Activated naive CD4-positive, alpha-beta T cell (primary cell): ENCODE results near the gene FAM241A.
"Not testable (repeated sequence)": the region's sequence is repeated elsewhere in the genome, so short reads cannot be mapped to it uniquely, and the experiment has no call there.

Source experiments
- DNase-seq, 4 experiments: peaks; one replicate each; lab custom pipeline; 2025; lab: John Stamatoyannopoulos, UW

The FAM241A gene

DNA sequence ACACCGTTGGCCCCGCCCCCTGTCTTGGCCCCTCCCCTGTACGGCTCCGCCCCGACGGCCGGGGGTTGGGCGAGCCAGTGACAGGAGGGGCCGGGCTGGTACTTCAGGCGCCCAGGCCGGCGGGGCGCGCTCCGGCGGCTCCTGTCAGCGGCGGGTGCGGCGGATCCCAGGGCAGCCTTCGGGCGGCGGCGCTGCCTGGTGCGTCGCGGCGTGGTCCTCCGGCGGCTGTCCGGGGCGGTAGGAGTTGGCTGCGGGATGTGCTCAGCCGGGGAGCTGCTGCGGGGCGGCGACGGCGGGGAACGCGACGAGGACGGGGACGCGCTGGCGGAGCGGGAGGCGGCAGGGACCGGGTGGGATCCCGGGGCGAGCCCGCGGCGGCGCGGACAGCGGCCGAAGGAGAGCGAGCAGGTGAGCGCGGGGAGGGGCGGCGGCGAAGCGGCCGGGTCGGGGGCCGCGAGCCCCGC, at the start of gene FAM241A:
Gene FAM241A (plus strand): TSS at position 129 of the 464 bp plus-strand sequence. CDS start 127 bp downstream, at position 256.
- peak; percentile 71 to 91 (median 84) for DNase-seq

DNA sequence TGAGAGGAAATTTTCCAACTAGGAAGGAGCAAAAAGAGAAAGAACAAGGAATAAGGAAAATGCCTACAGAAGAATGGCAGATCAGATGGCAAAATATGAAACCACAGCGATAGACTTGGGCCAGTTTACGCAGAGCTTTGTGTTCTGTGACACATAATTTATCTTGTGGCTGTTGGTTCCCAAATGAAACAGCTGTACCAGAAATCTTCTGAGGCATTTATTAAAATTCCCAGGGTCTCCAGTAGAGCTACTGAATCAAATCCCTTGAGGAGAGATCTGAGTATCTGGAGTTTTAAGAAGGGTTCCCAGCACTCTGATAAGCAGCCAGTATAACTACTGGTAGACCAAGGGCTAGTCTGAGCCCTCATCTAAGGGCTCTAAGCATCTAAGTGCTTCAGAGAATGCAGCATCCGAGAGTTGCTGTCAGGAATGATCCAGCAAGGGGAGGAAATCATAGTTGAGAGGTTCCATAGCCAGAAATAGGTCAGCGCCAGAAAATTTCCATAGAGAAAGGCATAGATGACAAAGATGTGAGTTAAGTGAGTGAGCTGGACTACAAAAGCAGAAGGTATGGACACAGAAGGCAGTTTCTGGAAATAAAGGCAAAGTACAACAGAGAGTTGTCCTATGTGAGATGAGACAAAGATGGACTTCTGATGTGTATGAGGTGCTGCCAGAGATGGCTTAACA, 46.3 kb upstream of the FAM241A start:
- no peak for DNase-seq

DNA sequence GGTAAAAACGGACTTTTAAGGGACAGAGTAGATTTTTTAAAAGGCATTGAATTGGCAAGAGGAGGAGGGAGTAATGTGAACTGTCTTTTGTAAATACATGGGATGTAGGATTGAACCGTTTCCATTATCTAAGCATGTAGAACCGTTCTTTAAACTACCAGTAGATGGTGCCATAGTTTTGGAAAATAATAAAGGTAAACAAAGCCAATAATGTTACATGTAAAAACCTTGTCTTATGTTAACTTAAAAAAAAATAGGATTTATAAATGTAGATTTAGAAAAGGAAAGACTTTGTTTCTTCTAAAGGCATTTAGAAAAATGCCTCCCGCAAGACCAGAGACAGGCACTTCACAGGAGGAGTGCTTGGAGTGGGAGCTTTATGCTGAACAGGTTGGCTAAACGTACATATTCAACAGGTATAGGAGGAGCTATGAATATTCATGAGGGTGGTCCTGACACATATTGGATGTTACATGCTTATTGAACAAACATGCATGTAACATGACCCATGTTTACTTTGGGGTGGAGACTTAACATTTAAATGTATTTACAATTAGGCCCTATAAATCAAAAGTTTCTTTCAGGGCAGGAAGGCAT, 45.5 kb upstream of the FAM241A start:
- DNase-seq, result no peak

DNA sequence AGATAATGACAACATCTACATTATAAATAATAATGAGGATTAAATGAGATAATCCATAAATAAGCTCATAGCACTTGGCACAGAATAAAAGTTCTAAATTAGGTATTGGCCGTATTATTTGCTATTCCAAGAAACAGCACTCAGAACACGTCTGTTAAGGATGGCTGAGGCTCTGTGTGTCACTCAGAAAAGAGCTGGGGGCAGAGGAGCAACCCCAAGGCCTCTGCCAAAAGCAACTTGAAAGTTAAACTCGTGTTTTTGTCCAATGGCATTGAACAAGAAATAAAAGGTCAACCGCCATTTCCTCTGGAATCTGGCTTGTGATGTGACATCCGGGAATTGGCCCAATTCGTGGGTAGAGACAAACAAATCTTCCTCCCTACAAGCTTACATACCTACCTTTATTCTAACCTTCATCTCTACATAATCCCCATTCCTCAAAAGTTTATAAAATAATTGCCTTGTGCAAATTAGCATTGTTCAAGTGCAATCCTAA, 42.3 kb upstream of the FAM241A start:
- no peak for DNase-seq

DNA sequence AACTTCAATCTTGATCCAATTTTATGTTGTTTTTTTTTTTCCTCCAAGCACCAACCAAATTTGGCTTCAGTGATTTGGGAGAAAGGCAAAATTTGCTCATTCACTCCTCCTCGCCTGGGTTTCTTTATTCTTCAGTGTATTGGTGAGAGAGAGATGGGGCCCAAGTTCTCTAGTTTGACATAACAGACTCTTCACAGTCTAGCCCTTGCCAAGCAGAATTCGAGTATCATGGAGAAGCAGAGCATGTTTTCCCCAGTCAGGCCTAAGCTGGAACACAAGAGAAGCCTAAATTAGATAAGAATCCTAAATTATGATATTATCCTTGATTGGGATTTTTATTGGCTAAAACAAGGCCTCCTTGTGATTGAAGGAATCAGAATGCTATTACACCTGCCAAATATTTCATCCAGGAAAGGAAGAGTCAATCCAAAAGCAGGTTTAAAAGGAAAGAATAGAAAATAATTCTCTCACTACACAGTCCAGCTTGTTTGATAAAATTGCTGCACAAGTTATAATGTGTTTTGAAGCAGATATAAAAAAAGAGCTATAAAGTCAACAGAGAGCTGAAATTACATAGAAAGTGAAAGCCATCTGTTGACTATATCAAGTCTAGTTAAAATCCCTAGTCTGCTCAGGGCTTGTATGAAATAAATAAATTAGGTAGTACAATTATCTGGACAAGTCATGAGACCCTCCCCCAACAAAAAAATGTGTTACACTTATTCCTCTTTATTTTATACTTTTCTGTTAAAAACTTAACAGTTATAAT, 39.9 kb upstream of the FAM241A start:
- no peak for DNase-seq

DNA sequence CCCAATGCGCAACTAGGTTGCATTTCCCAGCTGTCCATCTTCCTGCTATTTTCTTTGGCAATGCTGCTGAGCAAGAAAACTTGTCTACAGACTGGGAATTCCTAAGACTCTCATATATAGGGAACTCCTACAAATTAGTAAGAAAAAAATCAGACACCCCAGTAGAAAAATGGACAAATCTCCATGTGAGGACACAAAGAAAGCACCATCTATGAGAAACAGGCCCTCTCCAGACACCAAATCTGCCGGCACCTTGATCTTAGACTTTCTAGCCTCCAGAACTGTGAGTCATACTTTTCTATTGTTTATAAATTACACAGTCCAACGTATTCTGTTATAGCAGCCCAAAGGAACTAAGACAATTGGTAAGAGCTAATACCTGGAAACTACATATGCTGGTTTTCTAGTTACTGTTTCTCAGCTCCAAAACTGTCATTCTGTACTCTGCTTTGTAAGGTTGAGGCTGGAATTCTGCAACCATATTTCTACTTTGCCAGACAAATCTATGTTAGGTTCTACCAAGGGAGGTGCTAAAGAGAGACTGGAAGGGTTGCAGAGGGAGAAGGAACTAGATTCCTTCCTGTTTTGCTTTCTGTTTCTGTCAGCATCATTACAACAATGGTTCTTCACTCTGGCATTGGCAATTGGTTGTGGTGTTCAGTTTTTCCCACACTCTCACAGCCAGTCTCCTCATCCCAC, 35.7 kb upstream of the FAM241A start:
- DNase-seq, result no peak

DNA sequence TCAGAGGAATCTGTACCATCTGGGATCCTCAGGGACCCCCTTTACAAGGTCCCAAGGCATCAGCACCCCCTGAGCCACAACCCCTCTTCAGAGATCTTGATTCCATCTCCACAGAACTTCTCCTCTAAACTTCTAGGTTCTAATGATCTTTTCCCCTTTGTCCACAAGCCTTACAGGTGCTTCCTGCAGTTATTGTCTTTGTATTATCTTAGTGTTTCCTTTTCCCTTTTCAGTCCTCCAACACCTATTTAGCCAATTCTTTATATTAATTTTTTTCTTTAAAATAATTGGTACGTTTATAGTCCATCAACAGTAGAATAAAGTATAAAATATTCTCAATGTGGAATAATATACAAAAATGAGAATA, 35.2 kb upstream of the FAM241A start:
- DNase-seq, result no peak

DNA sequence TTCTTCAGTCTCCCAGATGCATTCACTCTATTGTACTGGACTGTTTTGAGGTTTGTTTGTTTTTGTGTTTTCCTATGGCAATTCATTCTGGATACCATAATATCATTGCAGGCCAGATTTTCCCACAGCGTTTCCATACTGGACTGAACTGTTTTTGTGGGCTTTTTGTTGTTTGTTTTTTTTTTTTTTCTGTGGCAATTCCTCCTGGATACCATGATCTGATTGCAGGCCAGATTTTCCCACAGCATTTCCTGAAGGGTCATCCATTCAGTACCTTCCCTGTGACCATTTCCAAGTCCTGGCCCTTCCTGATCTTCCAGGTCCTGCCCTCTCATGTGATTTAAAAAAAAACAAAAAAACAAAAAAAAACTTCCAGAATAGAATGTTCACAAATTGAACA, 33.9 kb upstream of the FAM241A start:
- no peak for DNase-seq

DNA sequence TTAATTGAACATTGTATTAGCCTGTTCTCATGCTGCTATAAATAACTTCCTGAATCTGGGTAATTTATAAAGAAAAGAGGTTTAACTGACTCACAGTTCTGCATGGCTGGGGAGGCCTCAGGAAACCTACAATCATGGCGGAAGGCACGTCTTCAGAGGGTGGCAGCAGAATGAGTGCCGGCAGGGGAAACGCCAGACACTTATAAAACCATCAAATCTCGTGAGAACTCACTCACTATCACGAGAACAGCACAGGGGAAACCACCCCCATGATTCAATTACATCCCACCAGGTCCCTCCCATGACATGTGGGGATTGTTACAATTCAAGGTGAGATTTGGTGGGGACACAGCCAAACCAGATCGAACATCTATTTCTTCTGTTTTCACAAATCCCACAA, 33.2 kb upstream of the FAM241A start:
- not testable (repeated sequence) for DNase-seq

DNA sequence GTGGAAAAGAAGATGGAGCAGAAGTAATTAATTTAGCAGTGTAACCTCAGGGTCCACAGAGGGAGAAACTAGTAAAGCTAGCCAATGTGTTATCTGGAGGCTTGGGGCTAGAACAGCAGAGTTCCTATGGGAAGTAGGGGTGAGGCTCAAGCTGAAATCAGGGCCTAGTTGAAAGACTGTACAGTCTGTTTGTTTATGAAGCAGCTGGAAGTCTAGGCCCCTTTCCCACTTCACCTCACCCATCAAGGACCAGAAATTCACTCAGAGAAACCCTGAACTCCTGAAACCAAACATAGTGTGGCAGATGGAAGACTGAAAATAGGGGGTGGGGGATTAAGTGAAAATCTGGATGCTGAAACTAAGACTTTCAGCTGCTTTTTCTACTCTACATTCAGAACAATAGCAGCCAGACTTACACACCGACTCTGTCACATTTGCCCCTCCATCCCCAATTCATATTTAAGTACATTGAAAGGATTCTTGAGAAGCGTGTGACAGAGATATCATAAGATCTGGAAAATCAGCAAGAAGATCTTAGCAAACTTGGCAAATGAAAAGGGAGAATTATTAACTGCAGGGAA, 32.6 kb upstream of the FAM241A start:
- no peak for DNase-seq

DNA sequence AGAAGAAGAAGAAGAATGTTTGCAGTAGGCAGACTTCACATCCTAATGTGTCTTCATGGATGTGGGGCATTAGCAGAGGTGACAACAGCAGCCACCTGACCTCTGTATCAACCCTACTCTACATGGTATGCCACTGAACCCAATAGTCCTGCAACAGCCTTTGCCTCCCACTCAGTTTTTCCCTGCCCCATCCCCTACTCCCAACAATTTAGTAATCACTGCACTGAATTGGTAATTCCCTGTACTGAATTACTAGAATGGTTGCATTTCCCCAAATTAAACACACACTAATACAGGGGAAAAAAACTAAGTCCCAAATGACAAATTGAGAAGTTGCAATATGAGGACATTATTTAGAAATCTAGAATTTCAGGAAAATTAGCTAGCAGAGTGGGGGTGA, 31.4 kb upstream of the FAM241A start:
- DNase-seq, result no peak

DNA sequence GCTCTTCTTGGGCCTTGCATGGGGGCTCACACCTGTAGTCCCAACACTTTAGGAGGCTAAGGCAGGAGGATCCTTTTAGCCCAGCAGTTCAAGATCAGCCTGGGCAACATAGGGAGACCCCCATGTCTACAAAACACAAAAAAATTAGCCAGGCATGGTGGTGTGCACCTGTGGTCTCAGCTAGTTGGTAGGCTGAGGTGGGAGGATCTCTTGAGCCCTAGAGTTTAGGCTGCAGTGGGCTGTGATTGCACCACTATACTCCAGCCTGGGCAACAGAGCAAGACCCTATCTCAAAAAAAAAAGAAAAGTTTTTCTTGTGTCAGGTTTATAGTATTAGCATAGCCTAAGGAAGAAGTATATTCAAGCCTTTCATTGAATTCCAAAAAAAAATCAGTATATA, 30.8 kb upstream of the FAM241A start:
- no peak for DNase-seq

DNA sequence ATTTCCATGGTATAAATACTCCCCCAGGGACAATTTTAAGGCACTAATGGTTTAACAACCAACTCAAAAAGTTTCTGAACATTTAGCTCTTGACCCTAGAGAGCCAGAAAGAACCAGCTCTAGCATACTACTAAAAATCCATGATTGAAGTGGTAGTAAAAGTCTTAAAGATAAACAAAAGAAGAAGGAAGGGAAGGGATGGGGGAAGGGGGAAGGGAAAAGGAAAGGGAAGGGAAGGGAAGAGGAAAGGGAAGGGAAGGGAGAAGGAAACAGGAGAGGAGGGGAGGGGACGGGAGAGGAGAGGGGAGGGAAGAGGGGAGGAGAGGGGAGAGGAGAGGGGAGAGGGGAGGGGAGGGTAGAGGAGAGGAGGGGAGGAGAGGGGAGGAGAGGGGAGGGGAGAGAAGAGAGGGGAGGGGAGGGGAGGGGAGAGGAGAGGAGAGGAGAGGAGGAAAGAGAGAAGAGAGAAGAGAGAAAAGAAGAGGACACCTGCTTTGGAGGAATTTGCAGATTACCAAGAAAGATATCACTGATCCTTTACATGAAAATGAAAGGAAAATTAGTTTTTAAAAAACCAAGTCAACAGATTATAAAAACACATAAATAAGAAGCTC, 26.4 kb upstream of the FAM241A start:
- no peak for DNase-seq

DNA sequence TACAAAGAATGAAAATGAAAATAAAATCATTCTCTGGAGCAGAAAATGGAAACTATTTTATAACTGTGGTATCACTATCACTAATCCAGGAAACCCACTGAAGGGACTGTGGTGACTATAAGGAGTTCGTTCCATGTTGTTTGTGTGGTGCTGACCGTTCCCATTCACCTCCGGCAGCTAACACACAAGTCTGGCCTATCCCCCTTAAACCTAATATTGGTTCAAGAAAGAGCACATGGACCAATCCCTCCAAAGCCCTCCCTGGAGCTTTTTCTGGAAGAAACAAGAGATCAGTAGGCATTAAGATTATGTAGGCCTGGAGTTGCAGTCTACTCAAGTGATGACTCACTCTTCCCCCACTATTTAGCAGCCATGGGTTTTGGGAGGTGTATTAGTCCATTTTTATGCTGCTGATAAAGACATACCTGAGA, 25.9 kb upstream of the FAM241A start:
- no peak for DNase-seq

DNA sequence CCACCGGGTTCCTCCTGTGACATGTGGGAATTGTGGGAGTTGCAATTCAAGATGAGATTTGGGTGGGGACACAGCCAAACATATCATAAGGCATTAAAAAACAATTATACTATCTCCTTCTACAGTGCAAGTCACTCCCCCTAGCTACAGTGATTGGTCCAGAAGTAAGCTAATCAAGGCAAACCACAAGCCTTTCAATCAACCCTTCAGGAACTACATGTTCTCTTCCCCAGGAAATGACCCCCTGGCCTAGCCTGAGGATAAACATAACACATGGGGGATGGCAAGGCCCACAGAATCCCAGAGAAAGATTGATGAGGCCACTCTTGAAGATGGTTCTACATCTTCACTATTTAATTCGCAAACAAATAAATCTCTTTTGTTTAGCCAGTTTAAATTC, 25.2 kb upstream of the FAM241A start:
- DNase-seq, result no peak

DNA sequence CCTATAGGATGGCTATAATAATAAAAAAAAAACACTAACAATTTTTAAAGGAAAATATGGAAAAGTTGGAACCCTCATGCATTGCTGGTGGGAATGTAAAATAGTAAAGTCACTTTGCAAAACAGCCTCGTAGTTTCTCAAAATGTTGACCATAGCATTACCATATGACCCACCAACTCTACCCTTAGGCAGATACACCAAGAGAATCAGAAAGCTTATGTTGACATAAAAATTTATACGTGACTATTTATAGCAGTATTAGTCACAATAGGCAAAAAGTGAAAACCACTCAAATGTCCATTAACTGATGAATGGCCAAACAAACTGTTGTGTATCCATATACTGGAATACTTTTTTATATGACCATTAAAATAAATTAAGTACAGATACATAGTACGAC, 19.8 kb upstream of the FAM241A start:
- no peak for DNase-seq

DNA sequence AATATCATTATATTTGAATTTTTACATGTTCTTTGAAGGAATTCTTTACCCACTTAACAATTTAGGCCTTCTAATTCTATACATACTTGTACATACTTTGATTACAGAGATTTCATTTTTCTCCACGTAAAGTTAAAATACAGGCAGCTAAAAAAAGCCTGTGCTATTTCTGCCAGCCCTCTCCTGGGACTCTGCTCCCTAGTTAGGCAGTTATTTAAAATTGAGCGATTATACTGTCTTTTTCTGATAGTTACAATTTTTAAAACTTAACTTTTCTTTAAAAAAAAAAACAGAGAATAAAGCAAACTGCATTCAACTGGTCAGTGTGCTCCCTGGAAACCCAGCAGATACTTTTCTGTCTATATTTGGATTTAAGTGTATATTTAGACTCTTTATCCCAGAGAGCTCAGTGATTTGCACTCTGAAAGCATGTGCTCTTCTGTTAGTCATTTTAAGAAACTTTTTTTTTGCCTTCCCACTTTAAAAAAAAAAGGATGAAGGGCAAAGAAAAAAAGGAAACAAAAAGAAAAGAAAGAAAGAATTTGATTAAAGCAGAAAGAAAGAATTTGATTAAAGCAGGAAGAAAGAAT, 18.1 kb upstream of the FAM241A start:
- DNase-seq, result no peak

DNA sequence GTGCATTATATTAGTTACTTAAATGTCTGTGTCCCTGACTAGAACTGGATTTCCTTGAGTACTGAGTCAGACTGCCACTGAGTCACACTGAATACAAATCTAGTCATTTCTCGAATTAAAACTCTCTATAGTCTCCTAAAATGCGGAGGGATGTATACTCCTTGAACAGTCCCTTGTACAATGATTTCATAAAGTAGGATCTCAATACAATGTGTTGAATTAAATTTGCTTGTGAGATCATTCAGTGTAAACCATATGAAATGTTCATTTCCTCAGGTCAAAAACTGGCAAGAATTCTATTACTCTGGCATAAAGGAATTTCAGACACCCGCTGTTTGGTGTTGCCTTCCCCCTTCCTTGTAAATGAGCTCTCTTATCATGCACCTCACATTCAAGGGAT, 17.5 kb upstream of the FAM241A start:
- DNase-seq, result no peak

DNA sequence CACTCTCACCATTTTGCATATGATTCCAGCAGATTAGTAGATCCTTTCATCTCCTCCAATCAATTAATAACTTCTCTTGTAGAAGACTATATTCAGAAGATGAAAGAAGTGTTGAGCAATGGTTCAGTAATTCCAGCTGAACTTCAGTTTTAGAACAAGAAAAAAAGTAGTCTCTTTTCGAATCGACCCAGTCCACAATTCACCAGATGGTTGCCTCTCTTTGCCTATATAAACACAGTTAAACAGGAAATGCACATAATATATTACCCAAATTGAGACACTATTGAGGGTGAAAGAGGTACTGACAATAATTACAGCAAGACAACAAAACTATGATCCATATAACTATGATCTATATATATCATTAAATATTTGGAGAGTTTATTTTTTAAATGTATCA, 16.8 kb upstream of the FAM241A start:
- no peak for DNase-seq

DNA sequence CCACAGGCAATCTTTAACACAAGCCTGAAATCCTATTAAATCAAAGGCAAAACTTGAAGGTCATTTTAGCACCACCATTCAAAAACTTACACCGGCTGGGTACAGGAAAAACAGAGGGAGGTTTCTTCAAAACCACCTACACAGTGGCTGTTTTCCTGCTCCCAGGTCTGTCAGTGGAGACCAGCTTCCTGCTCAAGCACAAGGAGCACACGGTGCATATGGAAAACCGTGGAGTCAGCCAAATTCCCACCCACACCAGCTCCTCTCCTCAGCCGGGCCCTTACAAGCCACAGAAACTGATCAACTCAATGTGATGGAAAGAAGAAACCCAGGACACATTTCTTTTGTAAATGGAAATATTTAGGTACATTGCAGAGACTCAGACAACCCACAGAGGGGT, 14.3 kb upstream of the FAM241A start:
- no peak for DNase-seq

DNA sequence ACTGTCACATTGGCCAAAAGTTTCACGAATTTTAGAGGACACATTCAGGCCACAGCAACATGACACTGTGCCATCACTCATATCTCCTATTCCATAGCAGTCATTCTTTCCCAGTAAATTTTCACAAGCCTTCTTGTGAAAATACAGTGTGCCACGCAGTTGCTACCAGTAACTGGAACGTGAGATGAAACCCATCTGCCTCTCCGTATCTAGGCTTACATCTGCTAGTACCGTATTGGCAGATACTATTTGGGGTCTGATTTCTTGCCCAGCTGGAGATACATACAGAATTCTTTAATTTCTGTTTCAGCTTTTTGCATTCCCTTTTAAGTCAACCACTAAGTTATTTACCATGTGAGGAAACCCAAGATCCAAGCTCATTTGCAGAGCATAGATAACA, 8.7 kb upstream of the FAM241A start:
- DNase-seq, result no peak
